LNCaP clone FGC (cell line): ENCODE data around the gene PRAMEF11.

Experiments
- DNase-seq: peaks from one replicate; pipeline ENCODE4 v3.0.0-alpha.2; 2011; ENCODE audit warnings: low read depth
- H3K4me3 ChIP-seq: 2 replicates; pipeline ENCODE4 v1.5.1; 2011; ENCODE audit warnings: mild to moderate bottlenecking, low read depth, low read length, control low read depth
- CTCF ChIP-seq: IDR thresholded peaks from 2 replicates; pipeline ENCODE4 v1.5.1; 2012; ENCODE audit warnings: mild to moderate bottlenecking; ENCODE audit not compliant: control insufficient read depth, insufficient read depth; ENCODE audit errors: extremely low read depth

The PRAMEF11 gene

GRCh38 chr1:12776801-12777557, 54.2 kb downstream of the PRAMEF11 start:
- no peak for DNase-seq
- H3K4me3 ChIP-seq, result no peak overlapping the region
- TF ChIP-seq CTCF, result no peak

DNA sequence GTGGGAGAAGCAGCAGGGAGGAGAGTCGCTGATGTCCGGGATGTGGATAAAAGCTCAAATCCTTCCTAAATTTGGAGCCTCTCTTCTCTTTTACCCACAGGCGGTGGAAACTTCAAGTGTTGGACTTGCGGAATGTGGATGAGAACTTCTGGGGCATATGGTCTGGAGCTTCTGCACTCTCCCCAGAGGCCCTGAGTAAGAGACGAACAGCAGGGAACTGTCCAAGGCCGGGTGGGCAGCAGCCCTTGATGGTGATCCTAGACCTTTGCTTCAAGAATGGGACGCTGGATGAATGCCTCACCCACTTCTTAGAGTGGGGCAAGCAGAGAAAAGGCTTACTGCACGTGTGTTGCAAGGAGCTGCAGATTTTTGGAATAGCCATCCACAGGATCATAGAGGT, 55.8 kb downstream of the PRAMEF11 start:
- DNase-seq, result no peak
- no peak for TF ChIP-seq CTCF
- no peak overlapping the region for H3K4me3 ChIP-seq

GRCh38 chr1:12774801-12775345, 56.3 kb downstream of the PRAMEF11 start:
- H3K4me3 ChIP-seq, result no peak overlapping the region
- DNase-seq, result no peak
- no peak for TF ChIP-seq CTCF
